Lung microvascular endothelial cell (primary cell): ENCODE data around the gene TBX21. TPM values are rescaled to one million over a fixed set of nuclear protein-coding genes. Genes with fewer than 3 reads are reported as not detected.
A peak's percentile ranks its signal among the peaks of the same experiment; 100 is the strongest.

Source experiments
- DNase-seq, 2 donors: peaks; one replicate each; pipeline versions ENCODE4 v3.0.0 to v3.0.0-alpha.2; 2010; ENCODE audit warnings: low read depth in 2 of 2
- total RNA-seq: library from RNA; depleted of rRNA; stranded (reverse); fragments of >200 nt; gene quantifications from 2 replicates; pipeline ENCODE4 v1.2.1, GENCODE V29; 2014

The TBX21 gene
- total RNA-seq, 1 donor from 2014 or later: not detected

DNA sequence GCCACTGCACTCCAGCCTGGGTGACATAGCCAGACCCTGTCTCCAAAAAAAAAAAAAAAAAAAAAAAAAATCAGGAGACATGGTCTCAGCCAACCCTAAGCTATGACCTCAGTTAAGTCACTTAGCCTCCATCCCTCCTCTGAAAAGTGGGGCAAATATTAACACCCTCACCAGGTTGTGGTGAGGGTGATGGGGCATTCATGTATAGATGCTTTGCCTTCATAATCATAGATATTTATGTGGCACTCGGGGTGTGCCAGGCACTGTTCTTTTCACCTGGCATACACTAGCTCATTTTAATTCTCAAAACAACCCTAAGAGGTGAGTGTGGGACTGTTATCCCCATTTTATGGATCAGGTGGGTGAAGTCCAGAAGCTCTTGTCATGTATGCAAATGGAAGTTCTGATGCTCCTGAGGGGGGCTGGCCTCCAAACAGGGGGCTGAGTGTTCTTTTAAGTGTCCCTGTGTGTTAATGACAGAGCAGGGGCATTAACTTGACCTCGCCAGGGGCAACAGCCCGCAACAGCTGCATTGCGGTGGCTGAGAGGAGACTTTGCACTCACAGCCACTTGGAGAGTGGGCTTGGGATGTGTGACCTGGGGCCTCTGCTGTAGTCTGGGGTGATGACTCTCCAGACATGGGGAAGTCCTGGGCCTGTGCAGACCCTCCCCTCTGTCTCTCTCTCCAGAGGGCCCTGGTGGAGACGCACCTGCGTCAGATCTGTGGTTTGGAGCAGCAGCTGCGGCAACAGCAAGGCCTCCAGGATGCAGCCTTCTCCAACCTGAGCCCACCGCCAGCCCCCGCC lies 34.9 kb upstream of the TBX21 start:
- no peak for DNase-seq

DNA sequence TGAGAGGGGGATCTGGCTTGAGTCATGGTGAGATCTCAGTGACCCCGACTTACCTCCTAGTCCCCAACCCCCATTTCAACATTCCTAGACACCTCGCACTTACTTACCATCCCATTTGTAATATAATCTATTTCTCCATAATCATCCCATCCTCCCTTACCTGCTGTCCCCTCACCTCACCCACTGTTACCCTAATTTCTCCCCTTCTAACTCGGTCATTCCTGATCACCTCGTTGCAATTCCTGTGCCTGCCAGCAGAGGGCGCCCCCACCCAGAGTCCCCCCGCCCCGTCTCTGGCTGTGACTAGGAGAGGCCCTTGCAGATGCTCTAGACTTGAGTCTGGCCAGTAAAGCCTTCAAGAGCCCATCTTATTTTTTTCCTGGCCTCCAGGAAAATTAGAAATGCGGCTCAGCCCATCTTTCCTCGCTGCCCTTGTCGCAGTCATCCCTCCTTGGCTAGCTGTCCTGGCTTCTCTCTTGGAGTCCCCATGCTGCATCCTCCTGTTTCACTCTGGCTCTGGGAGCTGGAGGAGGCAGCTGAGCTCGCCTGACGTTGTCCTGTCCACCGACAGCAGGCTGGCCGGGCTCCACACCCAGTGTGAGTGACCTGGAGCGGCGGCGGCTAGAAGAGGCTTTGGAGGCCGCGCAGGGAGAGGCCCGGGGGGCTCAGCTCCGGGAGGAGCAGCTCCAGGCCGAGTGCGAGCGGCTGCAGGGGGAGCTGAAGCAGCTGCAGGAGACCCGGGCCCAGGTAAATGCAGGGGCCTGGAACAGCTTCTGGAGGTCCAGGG lies 34.1 kb upstream of the TBX21 start:
- DNase-seq: peak; percentile 37 to 48

DNA sequence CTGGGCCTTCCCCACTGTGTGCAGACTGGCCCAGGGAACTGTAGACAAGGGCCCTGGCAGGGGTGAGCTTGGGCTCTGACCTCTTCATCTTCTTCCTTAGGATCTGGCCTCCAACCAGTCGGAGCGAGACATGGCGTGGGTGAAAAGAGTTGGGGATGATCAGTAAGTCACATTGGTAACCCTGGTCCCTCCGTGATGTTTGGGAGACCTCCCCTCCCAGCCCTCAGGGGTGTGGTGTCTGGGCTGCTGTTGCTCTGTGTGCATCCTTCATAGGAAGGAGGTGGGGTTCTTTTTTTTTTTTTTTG lies 33.5 kb upstream of the TBX21 start:
- DNase-seq: no peak

DNA sequence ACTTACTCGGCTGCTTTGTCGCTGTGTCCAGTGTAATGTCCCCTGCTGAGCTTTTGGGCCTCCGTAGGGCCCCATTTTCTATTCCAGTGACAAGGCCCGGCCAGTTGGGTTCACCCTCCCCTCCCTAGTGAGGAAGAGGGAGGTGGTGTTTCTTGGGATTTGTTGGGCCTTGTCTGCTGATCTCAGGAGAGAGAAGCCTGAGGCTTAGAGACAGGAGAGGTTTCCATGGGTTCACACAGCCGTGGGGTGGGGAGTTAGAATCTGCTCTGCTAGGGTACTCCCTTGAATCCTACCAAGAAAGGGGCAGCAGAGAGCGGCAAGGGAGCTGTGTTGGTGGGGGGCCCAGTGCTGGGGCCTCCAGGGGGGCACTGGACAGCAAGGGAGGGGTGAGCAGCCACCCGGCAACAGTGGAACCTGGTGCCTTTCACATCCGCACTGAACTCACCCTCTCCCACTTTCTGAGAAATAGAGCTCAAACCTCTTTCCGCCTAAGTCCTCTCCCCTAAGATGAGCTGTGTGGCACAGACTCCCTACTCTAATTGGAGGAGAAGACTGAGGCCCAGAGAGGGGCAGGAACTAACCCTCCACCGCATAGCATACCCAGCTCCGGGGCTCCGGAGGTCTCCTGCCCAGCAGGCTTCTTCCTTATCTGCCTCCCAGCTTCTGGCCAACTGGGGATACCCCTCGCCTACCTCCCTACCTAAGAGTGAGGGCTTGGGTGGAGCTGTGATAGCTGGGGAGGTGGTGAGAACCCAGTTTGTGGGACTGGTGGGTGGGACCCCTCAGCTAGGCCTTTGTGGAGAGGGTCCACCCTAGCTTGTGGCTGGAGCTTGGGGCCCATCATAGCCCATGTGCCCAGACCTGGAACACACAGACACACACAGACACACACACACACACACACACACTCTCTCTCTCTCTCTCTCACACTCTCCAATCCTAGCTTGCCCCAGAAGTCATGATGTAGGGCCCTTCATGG lies 32.3 kb upstream of the TBX21 start:
- no peak for DNase-seq

DNA sequence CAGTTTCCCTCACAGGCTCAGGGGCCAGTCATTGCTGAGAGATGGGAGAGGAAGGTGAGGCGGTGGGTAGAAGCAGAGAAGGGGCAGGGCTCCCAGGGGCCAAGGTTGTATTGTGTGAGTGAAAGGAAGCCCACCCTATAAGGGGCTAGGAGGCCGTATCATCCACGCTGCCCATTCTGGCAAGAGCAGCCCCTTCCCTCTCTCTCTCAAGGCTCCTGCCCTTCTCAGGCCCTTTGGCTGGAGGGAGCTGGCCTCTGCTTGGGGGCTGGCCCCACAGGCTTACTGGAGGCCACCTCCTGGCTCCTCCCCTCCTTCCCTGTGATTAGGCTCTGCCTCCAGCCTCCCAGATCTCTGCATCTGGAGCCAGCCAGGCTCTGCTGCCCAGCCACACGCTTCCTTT lies 31.4 kb upstream of the TBX21 start:
- DNase-seq: no peak

DNA sequence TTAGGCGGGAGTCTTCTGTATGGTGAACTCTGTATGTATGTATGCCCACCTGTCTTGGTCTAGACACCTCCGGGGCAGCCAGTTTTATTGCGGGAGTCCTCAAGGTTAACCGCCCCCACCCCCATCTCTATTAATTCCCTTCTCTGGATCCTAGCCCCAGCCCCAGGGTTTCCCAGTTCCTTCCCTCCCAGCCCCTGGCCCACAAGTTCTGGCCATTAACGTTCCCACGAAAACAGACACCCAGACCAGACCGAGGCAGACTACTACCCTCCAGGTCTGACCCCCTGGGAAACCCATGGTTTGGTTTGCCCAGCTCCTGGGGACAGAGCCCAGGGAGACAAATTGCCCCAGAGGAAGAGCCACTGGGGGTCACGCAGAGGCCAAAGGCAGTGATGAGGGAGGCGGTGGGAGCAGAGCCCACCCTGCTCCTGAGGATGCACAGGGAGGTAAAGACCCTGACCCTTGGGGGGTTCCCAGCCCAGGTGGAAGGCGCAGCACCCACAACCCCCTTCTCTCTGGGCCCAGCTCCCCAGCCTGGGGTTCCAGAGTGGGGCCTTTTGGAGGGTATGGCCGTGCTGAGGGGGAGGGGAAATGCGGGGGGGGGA lies 30.5 kb upstream of the TBX21 start:
- DNase-seq: no peak

DNA sequence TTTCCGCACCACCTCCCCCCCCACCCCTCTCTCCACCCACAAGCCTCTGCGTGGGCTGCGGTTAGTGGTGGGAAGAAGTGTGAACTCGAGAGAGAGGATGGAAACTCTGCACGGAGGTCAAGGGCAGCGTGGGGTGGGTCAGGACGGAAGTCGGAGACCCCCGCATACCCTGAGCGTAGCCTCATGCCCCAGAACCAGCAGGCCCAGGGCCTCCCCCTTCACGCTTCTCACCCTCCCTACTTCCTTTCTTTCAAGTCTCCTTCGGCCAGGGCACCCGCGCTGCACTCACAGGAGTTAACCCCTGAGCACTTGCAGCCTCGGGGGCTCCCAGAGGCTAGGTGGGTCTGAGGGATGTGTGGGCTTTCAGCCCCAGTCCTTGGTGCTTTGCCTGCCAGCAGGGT lies 29.8 kb upstream of the TBX21 start:
- DNase-seq: no peak

DNA sequence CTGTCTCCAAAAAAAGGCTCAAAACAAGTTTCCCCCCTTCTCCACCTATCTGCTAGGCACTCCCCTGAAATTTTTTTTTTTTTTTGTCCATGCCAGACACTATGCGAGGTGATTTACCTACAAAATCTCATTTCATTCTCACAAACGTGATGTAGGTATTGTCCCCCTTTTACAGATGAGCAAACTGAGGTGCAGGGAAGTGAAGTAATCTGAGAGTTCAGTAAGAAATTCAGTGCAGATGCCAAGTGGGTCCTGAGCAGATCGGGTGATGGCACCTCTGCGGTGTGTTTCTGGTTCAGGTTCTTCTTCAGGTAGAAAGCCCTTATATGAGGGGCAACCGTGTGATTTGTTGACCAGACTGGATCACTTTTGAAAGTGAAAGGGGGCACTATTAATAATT lies 29.4 kb upstream of the TBX21 start:
- DNase-seq: no peak

DNA sequence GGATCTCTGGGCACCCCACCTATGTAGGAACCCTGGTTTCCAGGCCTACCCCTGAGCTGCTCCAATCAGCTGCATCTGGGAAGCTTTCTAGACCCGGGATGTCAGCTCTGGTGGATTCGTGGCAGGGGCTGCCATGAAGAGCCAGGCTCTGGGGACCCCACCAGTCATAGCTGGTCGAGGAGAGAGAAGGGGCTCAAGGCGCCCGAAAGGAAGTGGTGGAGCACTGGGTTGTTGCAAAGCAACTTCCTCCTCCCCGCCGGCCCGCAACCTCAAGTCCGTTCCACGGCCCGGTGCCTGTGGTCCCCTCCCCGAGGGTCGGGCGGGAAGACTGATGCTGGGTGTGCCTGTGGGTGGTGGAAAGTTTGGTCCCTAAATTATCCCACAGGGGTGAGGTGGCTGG lies 28.9 kb upstream of the TBX21 start:
- no peak for DNase-seq

DNA sequence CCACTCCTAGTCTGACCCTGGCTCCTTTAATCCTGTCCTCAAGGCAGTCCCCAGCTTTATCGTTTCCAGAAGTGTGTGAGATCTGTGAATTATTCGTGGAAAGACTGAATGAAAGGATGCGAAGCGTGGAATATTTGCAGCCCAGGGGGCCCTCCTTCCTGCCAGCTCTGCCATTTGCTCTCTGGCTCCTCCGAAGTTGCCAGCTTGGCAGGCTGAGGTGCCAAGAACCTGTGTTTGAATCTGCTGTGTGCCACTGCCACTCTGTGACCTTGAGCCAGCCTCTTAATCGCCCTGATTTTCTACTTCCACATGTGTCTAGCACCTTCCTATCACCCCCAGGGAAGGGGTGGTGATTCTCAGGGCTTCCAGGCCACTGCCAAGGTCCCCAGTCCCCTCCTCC lies 28.3 kb upstream of the TBX21 start:
- no peak for DNase-seq

DNA sequence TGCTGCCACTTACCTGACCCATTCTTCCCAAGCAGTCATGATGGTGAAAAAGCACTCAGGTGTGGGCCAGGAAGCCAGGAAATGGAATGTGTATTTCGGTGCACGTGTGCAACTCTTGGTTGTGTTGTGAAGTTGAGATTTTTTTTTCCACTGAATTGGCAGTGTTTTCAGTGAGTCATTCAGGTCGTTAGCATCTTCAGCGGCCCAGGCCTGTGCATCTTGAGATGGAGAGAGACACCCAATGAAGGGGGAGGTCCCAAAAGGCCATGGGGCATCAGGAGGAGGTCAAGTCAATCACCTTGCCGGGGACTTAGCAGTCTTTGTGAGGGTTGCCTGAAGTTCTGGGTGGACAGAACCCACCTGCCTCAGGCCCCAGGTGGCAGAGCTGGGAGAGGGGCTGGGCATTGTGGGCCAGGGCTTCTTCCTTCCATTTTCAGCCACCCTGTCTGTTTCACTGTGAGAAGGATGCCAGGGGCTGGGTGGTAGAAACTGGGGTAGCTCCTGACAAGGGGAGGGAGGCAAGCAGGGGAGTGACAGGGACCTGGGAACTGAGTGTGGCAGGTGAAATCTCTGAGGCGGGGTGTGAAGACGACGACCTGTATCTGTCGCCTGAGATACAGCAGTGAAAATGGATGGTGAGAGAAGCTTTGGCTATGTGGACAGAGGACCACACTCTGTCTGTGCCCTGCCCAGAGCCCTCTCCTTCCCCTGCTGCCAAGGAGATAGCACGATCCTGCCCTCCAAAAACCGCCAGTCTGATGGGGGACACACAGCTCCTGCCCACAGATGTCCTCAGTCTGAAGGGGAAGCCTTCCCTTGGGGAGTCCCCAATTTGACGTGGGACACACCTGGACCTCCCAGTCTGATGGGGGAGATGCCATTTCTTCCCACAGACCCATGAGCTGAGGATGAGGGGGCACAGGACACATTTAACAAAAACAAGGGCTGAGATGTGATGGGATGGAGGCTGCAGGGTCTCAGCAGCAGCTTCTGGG lies 27.2 kb upstream of the TBX21 start:
- DNase-seq: no peak

DNA sequence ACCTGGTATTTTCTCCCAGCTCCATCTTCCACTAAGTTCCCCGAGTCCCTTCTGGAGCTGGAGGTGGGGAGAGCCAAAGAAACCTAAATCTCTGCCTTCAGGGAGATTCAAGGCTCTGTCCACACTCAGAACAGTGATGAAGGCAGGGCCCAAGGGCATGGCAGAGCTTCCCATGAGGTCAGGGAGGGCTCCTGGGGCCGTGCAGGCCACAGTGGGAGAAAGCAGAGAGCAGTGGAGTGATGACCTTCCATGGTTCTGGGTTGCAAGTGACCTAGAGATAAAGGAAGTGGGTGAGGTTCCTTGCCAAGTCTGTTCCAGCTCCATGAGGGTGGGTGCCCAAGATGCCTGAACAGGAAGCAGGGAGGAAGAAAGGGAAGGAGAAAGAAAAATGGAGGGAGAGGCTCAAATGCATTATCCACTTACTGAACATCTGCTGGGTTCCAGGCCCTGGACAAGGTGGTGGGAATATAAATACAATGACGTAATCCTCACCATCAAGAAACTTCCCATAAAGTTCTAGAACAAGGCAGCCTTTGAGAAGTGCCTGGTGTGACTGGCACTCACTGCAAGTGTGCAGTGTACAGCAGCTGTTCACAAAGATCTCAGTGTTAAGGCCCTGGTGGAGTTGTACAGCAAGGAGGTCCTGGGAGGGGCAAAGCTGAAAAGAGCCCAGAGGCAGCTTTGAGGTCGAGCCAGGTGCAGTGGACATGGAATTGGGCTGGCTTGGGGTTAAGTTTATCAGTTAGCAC lies 25.8 kb upstream of the TBX21 start:
- no peak for DNase-seq

DNA sequence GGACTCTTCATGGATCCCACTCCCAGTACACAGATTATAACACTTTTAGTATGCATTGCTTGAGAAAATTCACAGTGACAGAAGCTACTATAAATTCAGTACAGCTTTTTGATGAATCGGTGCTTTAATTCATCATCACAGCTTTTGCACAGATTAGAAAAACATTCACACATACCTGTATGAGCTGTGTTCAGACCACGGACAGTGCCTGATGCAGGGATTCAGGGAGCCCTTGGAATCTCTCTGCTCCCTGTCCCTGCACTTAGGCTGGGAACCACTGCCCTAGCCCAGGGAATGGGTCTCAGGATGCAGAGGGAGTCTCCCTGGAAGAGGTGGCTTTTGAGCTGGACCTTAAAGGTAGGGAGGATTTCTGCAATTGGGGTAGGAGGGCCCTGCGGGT lies 25.2 kb upstream of the TBX21 start:
- no peak for DNase-seq

DNA sequence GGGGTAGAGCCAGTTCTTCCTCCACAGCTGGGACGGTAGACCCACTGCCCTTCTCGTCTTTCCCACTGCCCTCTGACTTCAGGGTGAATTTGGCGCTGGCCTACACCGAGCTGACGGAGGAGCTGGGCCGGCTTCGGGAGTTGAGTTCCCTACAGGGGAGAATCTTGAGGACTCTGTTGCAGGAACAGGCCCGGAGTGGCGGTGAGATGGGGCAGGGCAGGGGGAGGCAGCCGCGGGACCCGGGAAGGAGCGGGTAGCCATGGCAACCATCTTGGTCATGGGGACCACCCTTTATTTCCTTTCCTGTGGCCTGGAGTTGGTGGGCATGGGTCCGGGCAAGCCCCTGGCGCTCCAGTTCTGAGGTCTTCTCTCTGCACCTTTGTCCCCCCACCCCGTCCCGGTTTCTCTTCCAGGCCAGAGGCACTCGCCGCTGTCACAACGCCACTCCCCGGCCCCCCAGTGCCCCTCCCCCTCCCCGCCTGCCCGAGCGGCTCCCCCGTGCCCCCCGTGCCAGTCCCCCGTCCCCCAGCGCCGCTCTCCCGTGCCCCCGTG lies 24.6 kb upstream of the TBX21 start:
- no peak for DNase-seq

DNA sequence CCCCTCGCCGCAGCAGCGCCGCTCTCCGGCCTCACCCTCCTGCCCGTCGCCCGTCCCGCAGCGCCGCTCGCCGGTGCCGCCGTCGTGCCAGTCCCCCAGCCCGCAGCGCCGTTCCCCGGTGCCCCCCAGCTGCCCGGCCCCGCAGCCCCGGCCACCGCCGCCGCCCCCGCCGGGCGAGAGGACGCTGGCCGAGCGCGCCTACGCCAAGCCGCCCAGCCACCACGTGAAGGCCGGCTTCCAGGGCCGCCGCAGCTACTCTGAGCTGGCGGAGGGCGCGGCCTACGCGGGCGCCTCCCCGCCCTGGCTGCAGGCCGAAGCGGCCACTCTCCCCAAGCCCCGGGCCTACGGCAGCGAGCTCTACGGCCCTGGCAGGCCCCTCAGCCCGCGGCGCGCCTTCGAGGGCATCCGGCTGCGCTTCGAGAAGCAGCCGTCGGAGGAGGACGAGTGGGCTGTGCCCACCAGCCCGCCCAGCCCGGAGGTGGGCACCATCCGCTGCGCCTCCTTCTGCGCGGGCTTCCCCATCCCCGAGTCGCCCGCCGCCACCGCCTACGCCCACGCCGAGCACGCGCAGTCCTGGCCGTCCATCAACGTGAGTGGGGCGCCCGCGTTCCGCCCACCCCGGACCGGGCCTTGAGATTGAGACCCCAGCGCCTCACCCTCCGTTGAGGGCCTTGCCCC lies 24.0 kb upstream of the TBX21 start:
- peak in 1 of 2 donors; percentile 39 for DNase-seq

DNA sequence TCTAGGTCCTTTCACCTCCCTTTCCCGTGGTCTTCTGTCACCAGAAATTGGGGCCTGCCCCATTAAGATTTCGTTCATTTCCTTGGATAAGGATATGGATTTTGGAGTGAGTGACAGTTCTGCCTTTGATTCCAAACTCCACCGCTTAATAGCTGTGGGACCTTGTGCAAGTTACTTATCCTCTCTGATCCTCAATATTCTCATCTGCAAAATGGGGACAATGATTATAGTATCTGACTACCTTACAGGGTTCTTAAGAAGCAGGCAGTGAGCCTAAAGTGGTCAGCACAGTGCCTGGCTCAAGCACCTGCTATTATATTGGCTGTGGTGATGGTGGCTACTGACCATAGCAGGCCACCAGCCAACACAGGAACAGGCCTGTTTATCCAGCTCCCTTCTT lies 23.4 kb upstream of the TBX21 start:
- no peak for DNase-seq

DNA sequence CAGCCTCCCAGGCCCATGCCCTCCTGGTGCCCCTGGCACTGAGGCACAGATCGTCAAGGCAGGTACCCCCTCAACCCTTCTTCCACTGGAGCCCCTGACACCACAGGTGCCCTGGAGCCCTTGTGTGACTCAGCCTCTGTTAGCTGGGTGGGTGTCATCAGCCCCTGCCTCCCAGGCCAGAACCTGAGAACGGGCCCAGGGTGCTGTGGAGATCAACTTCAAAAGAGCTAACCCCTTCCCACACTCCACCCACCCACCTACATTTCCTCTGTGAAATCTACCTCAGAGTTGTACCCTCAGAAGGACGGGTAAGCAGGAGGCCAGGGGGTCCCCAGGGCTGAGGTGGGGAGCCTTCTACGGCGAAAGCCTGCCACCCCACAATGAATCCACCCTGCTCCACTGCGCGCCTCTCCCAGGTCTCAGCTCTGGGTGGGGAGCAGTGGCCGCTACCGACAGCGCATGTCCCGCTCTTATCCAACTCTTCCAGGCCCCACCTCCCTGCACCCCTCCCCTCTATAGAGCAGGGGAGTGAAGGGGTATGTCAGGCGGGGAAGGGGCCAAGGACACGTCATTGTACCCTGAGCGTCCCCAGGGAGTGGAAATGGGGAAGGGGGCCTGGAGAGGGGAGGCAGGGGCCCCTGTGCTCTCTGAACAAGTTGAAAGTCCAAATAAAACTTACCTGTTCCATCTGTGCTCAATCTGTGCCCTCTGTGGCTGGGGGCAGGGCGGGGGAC lies 21.5 kb upstream of the TBX21 start:
- DNase-seq: no peak
